Measurements from ENCODE around the gene HIVEP3.

- TF ChIP-seq CTCF (IDR thresholded peaks at IDR 0.05; ENCODE audit: low read length) (no peak), EZH2 (optimal IDR thresholded peaks at IDR 0.05; ENCODE audit: low read depth, low read length) (no peak), EZH2phosphoT487 (IDR thresholded peaks at IDR 0.05; ENCODE audit: low read length) (no peak)
Observed at GRCh38 chr1:41695118-41695745, 223.5 kb downstream of the HIVEP3 start.
